LNCAP (cell line): Measurements from ENCODE around the gene PVALB.

Experiments
- CTCF ChIP-seq: fragments of 450-650 bp; IDR thresholded peaks from 2 replicates; pipeline ENCODE4 v1.5.1; 2017; ENCODE audit warnings: mild to moderate bottlenecking

PVALB gene

GRCh38 chr22:36765131-36765942, 51.5 kb downstream of the PVALB start:
- no peak for TF ChIP-seq CTCF

- TF ChIP-seq CTCF, result no peak
Observed at GRCh38 chr22:36764641-36765040, 52.2 kb downstream of the PVALB start.

GRCh38 chr22:36764060-36764459, 52.8 kb downstream of the PVALB start:
- no peak for TF ChIP-seq CTCF

- TF ChIP-seq CTCF, result no peak
Observed at GRCh38 chr22:36763576-36763975, 53.3 kb downstream of the PVALB start.

GRCh38 chr22:36762687-36763260, 54.1 kb downstream of the PVALB start:
- TF ChIP-seq CTCF, result no peak

- TF ChIP-seq CTCF, result no peak
Observed at GRCh38 chr22:36761553-36762240, 55.1 kb downstream of the PVALB start.

- TF ChIP-seq CTCF, result no peak
Observed at GRCh38 chr22:36760786-36761185, 56.0 kb downstream of the PVALB start.
